ENCODE data around the gene SGSM1. TPM values are rescaled to one million over a fixed set of nuclear protein-coding genes. Genes with fewer than 3 reads are reported as not detected.

The SGSM1 gene
- total and polyA plus RNA-seq, 2 donors from 2014 or later: 3.6 to 4.7 TPM

DNA sequence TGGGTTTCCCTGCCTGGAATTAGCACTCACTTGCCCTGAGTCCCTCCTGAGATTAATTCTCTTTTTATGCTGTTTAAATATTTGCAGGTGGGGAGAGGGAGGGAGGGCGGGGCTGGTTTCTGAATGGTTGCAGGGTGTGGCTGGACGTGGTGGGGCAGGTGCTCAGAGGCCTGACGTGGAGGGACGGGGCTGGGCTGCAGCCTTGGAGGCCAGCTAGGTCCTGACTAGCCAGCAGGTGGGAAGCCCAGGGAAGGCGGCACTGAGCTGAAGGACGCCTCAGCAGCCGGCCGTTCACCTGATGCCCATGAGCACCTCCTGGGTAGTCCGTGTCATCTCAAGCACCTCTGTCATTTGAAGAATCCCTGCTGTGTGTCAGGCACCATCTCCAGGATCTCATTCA, 21.3 kb downstream of the SGSM1 start:
- Histone ChIP-seq H3K27ac (ENCODE audit: low read depth in 2 of 2, low read length in 2 of 2) (no peak overlapping the region), H3K4me3 (ENCODE audit: low read length in 3 of 3) (no peak overlapping the region), H3K9ac (ENCODE audit: low read length in 3 of 3) (no peak overlapping the region), H3K27me3 (ENCODE audit: control insufficient read depth, insufficient read depth, low read length) (no peaks in the 10 kb centered on the region), H3K9me3 (ENCODE audit: control insufficient read depth in 2 of 3, insufficient read depth in 1 of 3, low read length in 3 of 3) (no peaks in the 10 kb centered on the region), H3K4me1 (ENCODE audit: control insufficient read depth in 2 of 3, insufficient read depth in 2 of 3, low read depth in 1 of 3, low read length in 3 of 3) (peaks cover 0 to 3% (median 0%) of the 10 kb centered on the region in 3 donors), H3K36me3 (ENCODE audit: control insufficient read depth in 2 of 3, insufficient read depth in 3 of 3, low read length in 3 of 3) (no peaks in the 10 kb centered on the region)
- intact Hi-C loops (cut with DNase I): no loop called here
- DNase-seq (no peak), FAIRE-seq (no peak)
- TF ChIP-seq, protein P1, sequence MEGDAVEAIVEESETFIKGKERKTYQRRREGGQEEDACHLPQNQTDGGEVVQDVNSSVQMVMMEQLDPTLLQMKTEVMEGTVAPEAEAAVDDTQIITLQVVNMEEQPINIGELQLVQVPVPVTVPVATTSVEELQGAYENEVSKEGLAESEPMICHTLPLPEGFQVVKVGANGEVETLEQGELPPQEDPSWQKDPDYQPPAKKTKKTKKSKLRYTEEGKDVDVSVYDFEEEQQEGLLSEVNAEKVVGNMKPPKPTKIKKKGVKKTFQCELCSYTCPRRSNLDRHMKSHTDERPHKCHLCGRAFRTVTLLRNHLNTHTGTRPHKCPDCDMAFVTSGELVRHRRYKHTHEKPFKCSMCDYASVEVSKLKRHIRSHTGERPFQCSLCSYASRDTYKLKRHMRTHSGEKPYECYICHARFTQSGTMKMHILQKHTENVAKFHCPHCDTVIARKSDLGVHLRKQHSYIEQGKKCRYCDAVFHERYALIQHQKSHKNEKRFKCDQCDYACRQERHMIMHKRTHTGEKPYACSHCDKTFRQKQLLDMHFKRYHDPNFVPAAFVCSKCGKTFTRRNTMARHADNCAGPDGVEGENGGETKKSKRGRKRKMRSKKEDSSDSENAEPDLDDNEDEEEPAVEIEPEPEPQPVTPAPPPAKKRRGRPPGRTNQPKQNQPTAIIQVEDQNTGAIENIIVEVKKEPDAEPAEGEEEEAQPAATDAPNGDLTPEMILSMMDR (IDR thresholded peaks at IDR 0.05; ENCODE audit: borderline replicate concordance, extremely low read depth, insufficient read depth): no peak

DNA sequence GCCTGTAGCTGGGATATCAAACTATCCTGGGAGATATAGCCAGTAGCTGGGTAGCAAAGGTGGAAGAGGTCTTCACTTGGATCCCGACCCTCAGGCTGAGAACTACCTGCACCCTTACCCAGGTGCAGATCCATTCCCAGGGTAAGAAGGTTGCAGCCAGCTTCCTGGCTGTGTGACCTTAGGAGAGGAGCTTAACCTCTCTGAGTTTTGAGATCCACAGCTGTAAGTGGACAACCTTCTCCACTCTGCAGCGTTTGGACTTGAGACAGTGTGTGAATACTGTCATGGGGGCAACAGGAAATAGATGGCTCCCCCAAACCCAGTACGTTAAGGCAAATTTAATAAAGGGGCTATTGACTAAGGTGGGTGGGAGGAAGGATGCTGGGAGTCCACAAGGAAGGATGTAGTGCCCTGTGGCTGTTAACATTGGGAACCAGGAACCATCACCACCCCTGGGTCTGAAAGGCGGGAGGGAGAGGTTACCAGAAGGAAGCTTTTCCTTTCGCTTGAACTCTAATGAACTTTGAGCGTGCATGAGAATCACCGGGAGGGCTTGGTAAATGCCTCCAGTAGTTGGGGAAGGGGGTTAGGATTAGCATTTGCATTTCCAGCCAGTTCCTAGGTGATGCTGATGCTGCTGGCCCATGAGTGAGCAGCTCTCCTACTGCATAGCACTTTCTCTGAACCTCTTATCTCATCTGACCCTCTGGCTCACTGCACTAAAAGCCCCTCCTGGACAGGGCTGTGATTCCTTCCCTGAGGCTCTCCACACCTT, 24.4 kb downstream of the SGSM1 start:
- intact Hi-C loops (cut with DNase I): no loop called here
- Histone ChIP-seq H3K27ac (ENCODE audit: low read depth in 2 of 2, low read length in 2 of 2) (no peak overlapping the region), H3K27me3 (ENCODE audit: control insufficient read depth, insufficient read depth, low read length) (no peaks in the 10 kb centered on the region), H3K36me3 (ENCODE audit: control insufficient read depth in 2 of 3, insufficient read depth in 3 of 3, low read length in 3 of 3) (no peaks in the 10 kb centered on the region), H3K9ac (ENCODE audit: low read length in 3 of 3) (no peak overlapping the region), H3K9me3 (ENCODE audit: control insufficient read depth in 2 of 3, insufficient read depth in 1 of 3, low read length in 3 of 3) (no peaks in the 10 kb centered on the region), H3K4me1 (ENCODE audit: control insufficient read depth in 2 of 3, insufficient read depth in 2 of 3, low read depth in 1 of 3, low read length in 3 of 3) (peaks cover 0 to 3% (median 0%) of the 10 kb centered on the region in 3 donors), H3K4me3 (ENCODE audit: low read length in 3 of 3) (no peak overlapping the region)
- TF ChIP-seq, protein P1 (IDR thresholded peaks at IDR 0.05; ENCODE audit: borderline replicate concordance, extremely low read depth, insufficient read depth): no peak
- FAIRE-seq: no peak
- no peak for DNase-seq

DNA sequence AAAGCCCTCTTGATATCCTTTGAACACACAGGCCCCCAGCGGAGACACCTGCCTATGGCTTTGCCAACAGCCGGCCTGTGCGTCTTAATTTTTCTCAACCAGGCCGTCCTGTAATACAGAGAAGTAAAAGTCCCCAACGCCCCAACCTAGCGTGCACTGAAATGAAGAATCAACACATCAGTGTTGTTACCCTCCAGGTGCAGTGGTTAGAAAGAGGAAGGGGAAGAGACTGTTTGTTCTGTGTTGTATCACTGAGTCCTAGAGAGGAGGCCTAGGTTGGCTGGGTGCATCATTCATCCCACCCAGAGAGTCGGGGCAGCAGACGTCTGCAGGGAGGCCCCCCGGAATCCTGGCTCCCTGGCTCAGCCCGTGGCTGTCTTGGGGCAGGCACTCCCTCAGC, 25.7 kb downstream of the SGSM1 start:
- intact Hi-C loops (cut with DNase I): no loop called here
- H3K27me3 ChIP-seq (ENCODE audit: control insufficient read depth, insufficient read depth, low read length): no peaks in the 10 kb centered on the region
- peaks cover 0 to 3% (median 0%) of the 10 kb centered on the region in 3 donors for H3K4me1 ChIP-seq (ENCODE audit: control insufficient read depth in 2 of 3, insufficient read depth in 2 of 3, low read depth in 1 of 3, low read length in 3 of 3)
- no peak overlapping the region for H3K27ac ChIP-seq (ENCODE audit: low read depth in 2 of 2, low read length in 2 of 2)
- H3K9me3 ChIP-seq (ENCODE audit: control insufficient read depth in 2 of 3, insufficient read depth in 1 of 3, low read length in 3 of 3): no peaks in the 10 kb centered on the region
- no peak overlapping the region for H3K9ac ChIP-seq (ENCODE audit: low read length in 3 of 3)
- FAIRE-seq (no peak), DNase-seq (no peak)
- TF ChIP-seq, protein P1 (IDR thresholded peaks at IDR 0.05; ENCODE audit: borderline replicate concordance, extremely low read depth, insufficient read depth): no peak
- H3K4me3 ChIP-seq (ENCODE audit: low read length in 3 of 3): no peak overlapping the region
- H3K36me3 ChIP-seq (ENCODE audit: control insufficient read depth in 2 of 3, insufficient read depth in 3 of 3, low read length in 3 of 3): no peaks in the 10 kb centered on the region
